Uterus (tissue), 4 donors: Measurements from ENCODE around the gene CCM2. TPM values are rescaled to one million over a fixed set of nuclear protein-coding genes. Genes with fewer than 3 reads are reported as not detected.

Experiments
- DNase-seq, 2 donors: peaks; one replicate each; pipeline ENCODE4 v3.0.0-alpha.2; 2019 to 2020
- H3K27ac ChIP-seq, 2 donors: fragments of 200-600 bp; sonication (generic); 1 replicate in 1 of 2; 2 replicates in 1 of 2; pipeline ENCODE4 v1.5.1; 2016 to 2018
- H3K27me3 ChIP-seq, 2 donors: fragments of 200-600 bp; sonication (generic); one replicate each; pipeline ENCODE4 v1.5.1; 2018 to 2019; ENCODE audit warnings: control low read depth in 1 of 2
- H3K36me3 ChIP-seq, 2 donors: fragments of 200-600 bp; sonication (generic); one replicate each; pipeline ENCODE4 v1.5.1; 2019; ENCODE audit warnings: control low read depth in 1 of 2
- H3K4me1 ChIP-seq, 2 donors: fragments of 200-600 bp; sonication (generic); one replicate each; pipeline ENCODE4 v1.5.1; 2018 to 2019; ENCODE audit warnings: control low read depth in 1 of 2
- H3K4me3 ChIP-seq, 2 donors: fragments of 200-600 bp; sonication (generic); 1 replicate in 1 of 2; 2 replicates in 1 of 2; pipeline ENCODE4 v1.5.1; 2018 to 2019; ENCODE audit warnings: mild to moderate bottlenecking in 1 of 2
- H3K9me3 ChIP-seq, 2 donors: fragments of 200-600 bp; sonication (generic); one replicate each; pipeline ENCODE4 v1.5.1; 2019; ENCODE audit warnings: control low read depth in 1 of 2
- POLR2A ChIP-seq, 2 donors: fragments of 450-650 bp; IDR thresholded peaks; one replicate each; pipeline ENCODE4 v1.6.1; 2016; ENCODE audit warnings: antibody characterized with exemption in 2 of 2, mild to moderate bottlenecking in 1 of 2, moderate library complexity in 1 of 2
- intact Hi-C: fragments of 100-400 bp; cut with DNase I; formaldehyde crosslinking; loops from one replicate; pipeline ENCODE4 v1.15.1; 2023; ENCODE audit warnings: low total_unique reads
- total RNA-seq, 4 donors: library from RNA; depleted of rRNA in 3 of 4; stranded (reverse); fragments of >200 nt in 3 of 4; gene quantifications; one replicate each; pipeline versions ENCODE4 v1.1.0 to v1.2.4, GENCODE V29; 2014 to 2023
- TF ChIP-seq, protein P1 (sequence below), 4 experiments: fragments of 200-600 bp in 2 of 4; fragments of 450-650 bp in 2 of 4; sonication (generic) in 2 of 4; IDR thresholded peaks; one replicate each; pipeline ENCODE4 v1.5.1; 2016 to 2019; ENCODE audit warnings: antibody characterized with exemption in 4 of 4, mild to moderate bottlenecking in 2 of 4, moderate library complexity in 1 of 4
- donor health status: DM: yes; HTN: yes; CAD: no.

Gene CCM2
- total RNA-seq, 4 donors from 2014 or later, result 7.6 to 70.2 (median 33.6) TPM

DNA sequence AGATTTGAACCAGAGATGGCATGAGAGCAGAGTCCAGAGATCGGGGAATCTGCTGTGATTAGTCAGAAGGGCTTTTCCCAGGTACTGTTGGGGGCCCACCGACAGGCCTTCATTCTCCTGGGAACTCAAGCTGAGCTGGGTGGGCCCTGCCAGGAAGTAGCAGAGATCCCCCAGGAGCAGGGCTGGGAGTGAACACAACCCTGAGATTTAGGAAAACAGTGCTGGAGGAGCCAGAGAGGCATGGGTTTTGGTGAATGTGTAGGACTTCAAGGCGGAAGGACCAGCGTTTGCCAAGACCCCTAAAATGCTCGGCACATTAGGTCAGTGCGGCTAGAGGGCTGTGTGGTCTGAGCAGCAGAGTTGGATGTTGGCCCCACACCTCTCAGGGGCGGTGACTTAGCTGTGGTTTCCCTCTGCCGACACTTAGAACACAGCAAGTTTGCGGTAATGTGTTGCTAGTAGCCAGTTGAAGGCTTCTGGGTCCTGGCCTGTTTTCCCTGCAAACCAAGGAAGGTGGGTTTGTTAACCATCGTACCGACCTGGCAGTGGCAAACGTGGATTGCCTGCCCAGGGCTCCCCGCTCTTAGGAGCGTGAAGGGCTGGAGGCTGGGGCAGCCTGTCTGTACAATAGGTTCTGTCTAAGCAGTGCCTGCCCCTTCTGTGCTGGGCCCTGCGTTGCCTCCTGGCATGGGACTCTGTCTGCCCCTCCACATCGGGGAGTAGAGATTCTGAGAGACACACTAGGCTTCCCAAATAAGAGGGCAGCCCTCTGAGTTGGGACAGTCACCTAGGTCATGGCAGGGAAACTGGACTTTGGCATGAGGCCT, 74.7 kb downstream of the CCM2 start:
- no peak overlapping the region for H3K27ac ChIP-seq
- TF ChIP-seq, protein P1, sequence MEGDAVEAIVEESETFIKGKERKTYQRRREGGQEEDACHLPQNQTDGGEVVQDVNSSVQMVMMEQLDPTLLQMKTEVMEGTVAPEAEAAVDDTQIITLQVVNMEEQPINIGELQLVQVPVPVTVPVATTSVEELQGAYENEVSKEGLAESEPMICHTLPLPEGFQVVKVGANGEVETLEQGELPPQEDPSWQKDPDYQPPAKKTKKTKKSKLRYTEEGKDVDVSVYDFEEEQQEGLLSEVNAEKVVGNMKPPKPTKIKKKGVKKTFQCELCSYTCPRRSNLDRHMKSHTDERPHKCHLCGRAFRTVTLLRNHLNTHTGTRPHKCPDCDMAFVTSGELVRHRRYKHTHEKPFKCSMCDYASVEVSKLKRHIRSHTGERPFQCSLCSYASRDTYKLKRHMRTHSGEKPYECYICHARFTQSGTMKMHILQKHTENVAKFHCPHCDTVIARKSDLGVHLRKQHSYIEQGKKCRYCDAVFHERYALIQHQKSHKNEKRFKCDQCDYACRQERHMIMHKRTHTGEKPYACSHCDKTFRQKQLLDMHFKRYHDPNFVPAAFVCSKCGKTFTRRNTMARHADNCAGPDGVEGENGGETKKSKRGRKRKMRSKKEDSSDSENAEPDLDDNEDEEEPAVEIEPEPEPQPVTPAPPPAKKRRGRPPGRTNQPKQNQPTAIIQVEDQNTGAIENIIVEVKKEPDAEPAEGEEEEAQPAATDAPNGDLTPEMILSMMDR (IDR thresholded peaks at IDR 0.05), result no peak
- no peak for TF ChIP-seq POLR2A (IDR thresholded peaks at IDR 0.05)
- DNase-seq, result no peak
- intact Hi-C loops, result no loop called here
- H3K27me3 ChIP-seq, result no peaks in the 10 kb centered on the region
- H3K36me3 ChIP-seq, result no peaks in the 10 kb centered on the region
- H3K9me3 ChIP-seq, result no peaks in the 10 kb centered on the region
- no peaks in the 10 kb centered on the region for H3K4me1 ChIP-seq
- no peak overlapping the region for H3K4me3 ChIP-seq

DNA sequence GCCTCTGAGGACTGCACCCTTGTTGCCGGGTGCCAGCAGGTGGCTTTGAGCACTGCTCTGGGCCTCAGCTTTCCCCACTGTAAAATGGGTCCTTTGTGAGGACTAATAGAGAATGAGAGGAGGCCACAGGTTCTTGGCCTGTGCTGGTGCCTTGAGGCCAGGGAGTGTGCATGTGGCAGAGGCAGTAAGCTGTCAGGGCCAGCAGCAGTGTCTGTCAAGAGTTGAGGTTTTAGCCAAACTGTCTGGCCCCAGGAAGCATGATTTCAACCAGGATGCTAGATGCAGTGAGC, 75.3 kb downstream of the CCM2 start:
- DNase-seq, result no peak
- intact Hi-C loops, result no loop called here
- H3K9me3 ChIP-seq, result no peaks in the 10 kb centered on the region
- H3K4me1 ChIP-seq, result no peaks in the 10 kb centered on the region
- TF ChIP-seq POLR2A (IDR thresholded peaks at IDR 0.05), result no peak
- TF ChIP-seq, protein P1 (IDR thresholded peaks at IDR 0.05), result no peak
- H3K4me3 ChIP-seq, result no peak overlapping the region
- no peaks in the 10 kb centered on the region for H3K27me3 ChIP-seq
- H3K36me3 ChIP-seq, result no peaks in the 10 kb centered on the region
- no peak overlapping the region for H3K27ac ChIP-seq

GRCh38 chr7:45075871-45076796, 76.1 kb downstream of the CCM2 start:
- DNase-seq, result no peak
- H3K36me3 ChIP-seq, result no peaks in the 10 kb centered on the region
- intact Hi-C loops, result no loop called here

DNA sequence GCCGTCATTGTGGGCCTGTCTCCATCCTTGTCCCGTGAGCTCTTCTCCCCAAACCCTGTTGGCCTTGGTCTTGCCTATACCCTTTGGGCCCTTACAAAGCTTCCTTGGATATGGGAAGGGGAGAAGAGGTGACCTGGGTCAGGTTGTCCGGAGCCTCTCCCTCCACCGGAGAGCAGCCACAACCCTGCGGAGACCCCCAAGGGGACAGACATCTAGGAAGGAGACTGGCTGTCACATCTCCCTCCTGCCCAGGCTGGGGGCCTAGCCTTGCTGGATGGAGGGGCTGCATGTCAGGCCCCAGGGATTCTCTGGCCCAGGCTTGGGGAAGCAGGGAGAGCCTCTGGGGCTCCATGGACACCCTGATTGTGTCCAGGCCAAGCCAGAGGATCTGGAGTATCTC, 76.9 kb downstream of the CCM2 start:
- intact Hi-C loops, result no loop called here

More at GRCh38 chr7:45075871-45076796, 76.1 kb downstream of the CCM2 start:
- H3K9me3 ChIP-seq, result no peaks in the 10 kb centered on the region
- no peaks in the 10 kb centered on the region for H3K4me1 ChIP-seq
- no peak for TF ChIP-seq POLR2A (IDR thresholded peaks at IDR 0.05)
- TF ChIP-seq, protein P1 (IDR thresholded peaks at IDR 0.05), result no peak
- no peak overlapping the region for H3K27ac ChIP-seq
- H3K27me3 ChIP-seq, result no peaks in the 10 kb centered on the region
- no peak overlapping the region for H3K4me3 ChIP-seq

More for the DNA sequence above, 76.9 kb downstream of the CCM2 start:
- no peak overlapping the region for H3K4me3 ChIP-seq
- DNase-seq, result no peak
- H3K4me1 ChIP-seq, result no peaks in the 10 kb centered on the region
- H3K27ac ChIP-seq, result no peak overlapping the region
- H3K9me3 ChIP-seq, result no peaks in the 10 kb centered on the region
- no peaks in the 10 kb centered on the region for H3K27me3 ChIP-seq
- H3K36me3 ChIP-seq, result no peaks in the 10 kb centered on the region
- TF ChIP-seq, protein P1 (IDR thresholded peaks at IDR 0.05), result no peak
- TF ChIP-seq POLR2A (IDR thresholded peaks at IDR 0.05), result no peak
